ENCODE data around the gene USP13.

USP13 gene

DNA sequence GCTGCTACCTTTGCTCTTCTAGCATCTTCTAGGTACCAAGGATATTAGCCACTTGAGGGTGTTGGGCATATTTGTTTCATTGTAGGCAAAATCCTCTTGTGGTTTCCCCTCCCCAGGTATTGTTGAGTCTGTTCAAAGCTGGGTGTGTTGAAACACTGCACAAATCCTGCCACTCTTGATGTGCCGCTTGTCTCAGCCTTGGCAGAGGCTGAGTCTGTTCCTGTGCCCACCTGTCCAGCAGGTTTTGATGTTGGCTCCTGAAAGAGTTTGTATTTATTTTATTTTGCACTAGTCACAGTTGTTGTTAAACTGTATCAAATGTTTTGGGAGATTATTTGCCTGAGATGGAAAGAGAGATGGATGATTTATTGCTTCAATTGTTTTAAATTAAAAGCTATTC lies 136.2 kb downstream of the USP13 start:
- no peak for DNase-seq (ENCODE audit: low read depth, low spot score)

DNA sequence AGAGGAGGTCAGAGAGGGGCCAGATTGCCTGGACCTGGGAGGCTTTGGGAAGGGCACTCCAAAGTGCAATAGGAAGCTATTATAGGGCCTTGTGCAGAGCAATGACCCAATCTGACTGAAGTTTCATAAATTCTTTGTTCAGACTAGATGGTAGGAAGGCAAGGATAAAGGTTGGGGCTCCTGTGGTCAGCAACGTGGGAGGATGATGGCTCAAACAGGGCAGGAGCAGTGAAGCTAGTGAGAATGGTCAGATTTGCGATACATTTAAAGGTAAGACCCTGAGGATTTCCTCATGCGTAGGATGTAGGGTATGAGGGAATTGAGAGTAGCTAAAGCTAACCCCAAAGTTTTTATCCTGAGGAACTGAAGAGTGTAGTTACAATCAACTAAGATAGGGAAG lies 139.0 kb downstream of the USP13 start:
- no peak for DNase-seq (ENCODE audit: low read depth, low spot score)

DNA sequence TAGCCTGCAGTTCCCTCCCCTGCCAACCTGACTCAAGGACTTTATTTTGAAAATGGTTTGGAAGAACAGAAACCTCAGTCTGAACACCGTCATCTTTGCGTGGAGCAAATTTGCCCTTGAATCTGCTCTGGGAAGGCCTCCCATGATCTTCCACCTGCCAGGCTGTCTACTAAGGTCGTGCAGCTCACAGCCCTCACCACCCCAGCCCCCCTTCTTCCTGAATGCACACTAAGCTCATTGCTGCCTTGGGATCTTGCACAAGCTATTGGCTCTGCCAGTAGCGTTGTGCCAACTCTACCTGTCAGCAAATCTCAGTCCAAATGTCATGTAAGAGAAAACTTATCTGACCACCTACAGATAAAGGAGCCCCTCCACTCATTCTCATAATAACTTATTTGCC lies 141.5 kb downstream of the USP13 start:
- no peak for DNase-seq (ENCODE audit: low read depth, low spot score)

DNA sequence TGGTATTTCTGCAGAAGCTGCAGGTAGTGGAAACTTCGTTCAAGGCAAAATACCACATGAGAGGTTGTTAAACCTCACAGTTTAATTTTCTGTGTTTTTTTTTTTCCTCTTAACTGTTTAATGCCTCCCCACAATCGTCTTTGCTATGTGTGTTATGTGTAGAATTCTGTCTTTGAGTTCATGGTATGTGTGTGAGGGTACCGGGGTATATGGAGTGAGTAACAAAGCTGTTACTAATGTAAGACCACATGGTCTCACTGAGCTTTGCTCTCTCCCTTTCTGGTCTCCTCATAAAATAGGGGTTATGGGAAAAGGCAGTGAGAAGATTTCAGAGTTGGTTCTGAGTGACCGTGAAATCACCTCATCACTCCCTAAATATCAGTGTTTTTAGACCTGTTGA lies 143.6 kb downstream of the USP13 start:
- no peak for DNase-seq (ENCODE audit: low read depth, low spot score)

DNA sequence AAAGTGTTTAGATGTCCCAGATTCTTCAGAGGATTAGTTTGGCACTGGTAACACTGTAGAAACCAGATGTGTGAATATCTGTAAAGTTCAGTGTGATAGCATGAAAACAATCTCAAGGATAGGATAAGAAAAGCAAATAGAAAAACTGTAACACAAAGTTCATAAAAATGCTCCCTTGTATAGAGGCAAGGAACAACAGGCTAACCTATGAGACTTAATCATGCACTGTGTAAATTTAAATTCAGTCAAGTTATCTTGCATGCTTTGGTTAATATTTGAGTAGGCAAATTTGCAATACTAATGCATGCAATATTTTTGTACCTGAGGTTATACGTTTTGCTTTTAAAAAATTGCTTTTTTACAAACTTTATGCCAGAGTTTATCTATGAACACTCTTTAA lies 144.4 kb downstream of the USP13 start:
- no peak for DNase-seq (ENCODE audit: low read depth, low spot score)

DNA sequence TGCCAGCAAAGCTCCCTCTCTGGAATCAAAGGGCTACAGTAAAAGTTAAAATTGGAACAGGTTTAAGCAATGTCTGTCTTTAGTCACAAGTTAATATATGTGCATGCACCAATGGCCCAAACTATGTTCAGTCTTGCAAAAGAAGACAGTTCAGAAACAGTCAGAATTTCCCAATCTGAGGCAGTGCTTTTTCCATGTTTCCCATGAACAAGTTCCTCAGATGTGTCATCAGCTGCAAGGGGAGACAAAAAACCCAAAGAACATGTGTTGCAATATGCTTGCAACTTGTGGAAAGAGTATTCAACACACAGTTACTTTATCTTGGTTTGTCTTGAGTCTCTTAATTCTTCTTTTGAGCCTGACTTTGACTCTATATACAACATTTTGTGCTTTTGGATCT lies 148.4 kb downstream of the USP13 start:
- no peak for DNase-seq (ENCODE audit: low read depth, low spot score)

DNA sequence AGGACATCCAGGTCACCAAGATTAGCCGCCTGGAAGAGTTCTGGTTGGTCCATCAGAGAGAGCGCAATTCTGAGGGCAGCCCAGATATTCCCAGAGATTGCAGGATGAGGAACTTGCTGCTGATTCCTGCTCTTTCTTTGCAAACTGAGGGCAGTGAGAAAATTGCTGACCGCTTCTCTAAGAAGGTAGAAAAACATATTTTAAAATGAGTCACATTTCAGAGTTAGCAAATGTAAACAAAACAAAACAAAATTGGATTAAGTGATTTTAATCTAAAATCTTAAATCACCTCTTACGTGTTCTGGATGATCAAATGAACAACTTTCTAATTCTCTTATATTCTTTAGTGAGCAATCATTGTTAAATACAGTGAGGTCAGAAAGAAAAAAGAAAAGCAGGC lies 149.0 kb downstream of the USP13 start:
- no peak for DNase-seq (ENCODE audit: low read depth, low spot score)

DNA sequence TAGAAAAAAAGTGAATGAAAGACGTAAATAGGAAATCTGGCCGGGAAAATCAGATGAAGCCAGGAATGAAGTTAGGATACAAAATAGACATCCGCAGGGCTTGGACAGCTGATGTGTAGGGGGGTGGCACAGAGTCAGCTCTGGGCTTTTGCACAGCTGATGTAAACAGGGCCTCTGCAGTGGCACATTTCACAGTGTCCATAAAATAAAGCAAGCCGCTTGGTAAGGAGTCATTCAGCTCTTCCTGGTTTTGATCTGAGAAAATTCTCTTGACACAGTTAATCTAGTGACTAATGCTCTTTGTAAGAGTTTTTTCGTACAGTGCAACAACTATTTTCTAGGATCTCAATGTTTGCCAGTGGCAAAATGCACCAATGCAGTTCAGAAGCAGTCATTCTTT lies 153.3 kb downstream of the USP13 start:
- DNase-seq (ENCODE audit: low read depth, low spot score), result no peak

DNA sequence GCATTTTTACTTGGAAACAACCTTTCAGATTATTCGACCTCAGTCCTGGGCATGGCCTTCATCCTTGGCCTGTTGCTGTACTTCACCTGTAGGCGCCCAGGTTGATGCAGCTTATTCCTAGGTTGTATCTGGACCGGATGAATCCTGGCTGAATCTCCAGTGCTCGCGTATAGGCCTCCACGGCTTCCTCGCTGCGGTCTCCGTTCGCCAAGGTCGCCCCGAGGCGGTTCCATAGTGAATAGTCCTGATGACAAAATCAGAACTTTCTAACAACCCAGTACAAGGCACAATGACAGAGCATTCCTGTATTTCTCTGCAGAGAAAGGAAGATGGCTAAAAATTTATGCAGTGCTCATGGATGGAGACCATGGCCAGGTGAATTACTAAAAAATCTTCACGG lies 154.7 kb downstream of the USP13 start:
- no peak for DNase-seq (ENCODE audit: low read depth, low spot score)

DNA sequence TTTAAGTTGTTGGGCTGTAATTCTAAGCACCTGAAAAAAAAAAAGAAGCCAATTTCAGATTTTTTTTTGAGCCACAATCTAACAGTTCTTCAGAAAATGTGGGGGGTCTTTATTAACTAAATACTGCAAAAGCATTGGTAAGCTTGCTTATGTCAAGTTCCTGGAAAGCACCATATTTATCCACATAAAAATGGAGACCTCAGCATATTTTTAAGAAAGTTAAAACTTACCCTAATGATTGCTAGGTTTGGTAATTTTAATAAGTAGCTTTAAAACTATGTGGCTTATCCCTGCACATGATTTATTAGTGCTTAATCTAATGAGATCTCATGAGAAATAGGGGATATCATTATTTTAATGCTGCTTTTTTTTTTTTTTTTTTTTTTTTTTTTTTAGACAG lies 156.8 kb downstream of the USP13 start:
- DNase-seq (ENCODE audit: low read depth, low spot score), result no peak

DNA sequence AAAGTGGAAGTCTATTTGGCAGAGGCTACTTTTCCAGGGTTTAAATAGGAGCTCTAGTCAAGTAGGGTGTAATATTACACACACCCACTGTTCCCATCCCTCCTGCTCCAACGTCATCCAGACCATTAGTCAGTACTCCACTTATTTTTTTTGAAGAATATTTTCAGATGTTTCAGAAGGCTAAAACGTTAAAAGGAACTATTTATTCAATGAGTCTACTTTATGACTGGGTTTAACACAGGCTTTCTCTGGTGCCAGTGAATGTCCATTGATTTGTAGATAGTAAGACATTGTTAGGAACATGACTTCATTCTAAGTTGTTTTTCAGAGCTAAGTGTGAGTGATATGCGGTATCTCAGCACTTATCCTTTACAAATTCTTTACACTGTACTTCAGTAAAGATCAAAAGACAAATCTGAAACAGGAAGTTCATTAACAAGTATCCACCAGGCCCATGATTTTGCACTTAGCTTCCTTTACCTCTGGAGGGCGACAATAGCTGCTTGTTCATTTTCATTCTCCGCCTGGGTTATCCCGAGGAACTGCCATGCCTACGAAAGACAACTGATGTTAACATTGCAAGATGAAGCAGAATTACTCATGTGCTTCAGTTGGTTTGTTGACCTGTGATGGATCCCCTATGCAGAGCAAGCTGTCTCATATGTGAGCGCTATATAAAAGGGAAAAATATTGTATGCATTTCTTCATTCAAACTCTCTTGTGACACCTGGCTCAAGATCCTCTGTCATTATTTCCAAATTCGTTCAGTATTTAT lies 158.7 kb downstream of the USP13 start:
- peak; percentile 52 for DNase-seq (ENCODE audit: low read depth, low spot score)

DNA sequence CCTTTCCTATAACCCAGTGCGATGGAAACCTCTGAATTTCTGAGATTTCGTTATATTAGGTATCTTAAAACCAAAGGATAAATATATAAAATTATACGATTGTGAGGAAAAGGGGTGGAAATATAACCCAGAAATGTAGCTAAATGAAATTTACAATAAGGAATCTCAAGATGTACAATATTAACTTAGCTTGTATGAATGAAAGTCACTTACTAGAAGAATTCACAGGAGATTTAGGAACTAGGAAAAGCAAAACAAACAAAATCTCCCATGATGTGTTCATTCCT lies 159.2 kb downstream of the USP13 start:
- DNase-seq (ENCODE audit: low read depth, low spot score), result no peak

DNA sequence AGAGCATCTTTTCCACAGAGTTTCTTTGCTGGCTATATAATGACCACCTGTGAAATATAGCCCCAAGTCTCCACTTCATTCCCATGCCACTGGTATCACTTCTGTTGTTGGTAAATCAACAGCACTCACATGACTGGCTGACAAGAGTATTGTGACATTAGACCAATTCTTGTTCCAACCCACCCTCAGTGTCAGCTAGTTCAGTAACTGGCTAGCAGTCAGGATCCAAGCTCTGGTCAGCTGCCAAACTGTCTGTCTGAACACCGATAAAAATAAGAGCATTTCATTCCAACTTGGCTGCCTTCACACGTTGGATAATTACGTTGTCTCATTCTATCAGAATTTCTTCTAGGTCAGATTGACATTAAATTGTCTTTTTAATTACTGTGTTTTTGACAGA lies 166.5 kb downstream of the USP13 start:
- DNase-seq (ENCODE audit: low read depth, low spot score), result no peak

DNA sequence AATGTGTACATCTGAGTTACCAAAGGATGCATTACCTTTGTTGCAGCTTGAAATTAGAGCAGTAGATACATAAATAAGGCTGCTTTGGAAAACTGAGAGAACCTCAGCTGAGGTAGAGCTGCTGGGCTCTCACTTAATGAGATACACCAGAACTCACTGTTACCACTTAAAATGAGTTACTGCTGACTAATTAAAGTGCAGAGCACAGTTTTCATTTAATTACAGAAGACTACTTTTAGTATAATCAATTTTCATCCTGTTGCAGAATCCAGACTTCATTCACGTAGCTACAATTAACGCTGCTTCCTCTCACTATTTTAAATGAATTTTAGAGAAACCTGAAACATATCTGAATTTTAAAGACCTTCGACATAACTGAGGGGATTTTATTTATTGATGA lies 169.5 kb downstream of the USP13 start:
- DNase-seq (ENCODE audit: low read depth, low spot score), result no peak

DNA sequence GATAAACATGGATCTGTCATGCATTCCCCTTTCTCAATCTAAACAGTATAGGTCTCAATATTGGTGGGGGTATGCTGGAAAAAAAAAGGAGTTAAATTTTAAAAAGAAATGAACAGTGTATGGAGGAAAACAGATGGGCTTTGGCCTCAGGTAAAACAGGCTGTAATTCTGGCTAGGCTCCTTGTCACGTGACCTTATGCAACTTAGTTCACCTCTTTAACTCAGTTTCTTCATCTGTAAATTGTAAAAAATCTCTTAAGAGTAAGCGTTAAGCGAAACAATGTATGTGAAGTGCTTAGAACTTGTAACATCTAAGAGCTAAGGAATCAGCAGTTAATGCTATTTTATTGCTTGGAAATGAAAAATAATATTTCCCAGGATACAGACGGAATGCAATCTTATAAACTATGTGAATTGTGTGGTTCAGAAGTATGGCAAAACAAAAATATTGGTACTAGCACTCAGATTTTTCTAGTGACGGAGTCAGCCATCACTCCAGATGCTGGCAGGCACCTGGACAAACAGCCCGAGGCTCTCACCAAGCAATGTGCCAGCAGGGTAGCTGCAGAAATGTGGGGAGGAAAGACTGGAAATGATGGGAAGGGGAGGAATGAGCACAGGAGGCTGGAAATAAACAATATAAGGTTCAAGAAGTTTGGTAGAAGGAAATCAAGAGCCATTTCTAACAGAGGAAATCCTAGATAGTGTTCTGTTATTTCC lies 172.8 kb downstream of the USP13 start:
- no peak for DNase-seq (ENCODE audit: low read depth, low spot score)

DNA sequence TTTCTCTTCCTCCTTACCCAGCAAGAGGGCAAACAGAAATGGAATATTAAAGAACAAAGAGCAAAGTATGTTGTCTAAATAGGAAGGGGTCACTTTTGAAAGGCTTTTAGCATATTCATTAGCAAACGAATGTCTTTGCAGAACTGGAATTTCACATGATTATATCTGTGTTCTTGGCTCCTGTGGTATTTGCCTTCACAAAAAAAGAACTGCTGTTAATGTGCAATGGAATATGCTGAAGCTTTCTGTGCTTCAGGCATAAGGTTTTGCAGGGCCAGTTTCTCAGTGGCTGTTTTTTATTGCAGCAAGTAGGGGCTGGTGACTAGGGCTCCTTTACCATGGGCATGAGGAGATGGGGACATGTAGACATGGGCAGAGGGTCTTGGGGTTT lies 173.4 kb downstream of the USP13 start:
- no peak for DNase-seq (ENCODE audit: low read depth, low spot score)

DNA sequence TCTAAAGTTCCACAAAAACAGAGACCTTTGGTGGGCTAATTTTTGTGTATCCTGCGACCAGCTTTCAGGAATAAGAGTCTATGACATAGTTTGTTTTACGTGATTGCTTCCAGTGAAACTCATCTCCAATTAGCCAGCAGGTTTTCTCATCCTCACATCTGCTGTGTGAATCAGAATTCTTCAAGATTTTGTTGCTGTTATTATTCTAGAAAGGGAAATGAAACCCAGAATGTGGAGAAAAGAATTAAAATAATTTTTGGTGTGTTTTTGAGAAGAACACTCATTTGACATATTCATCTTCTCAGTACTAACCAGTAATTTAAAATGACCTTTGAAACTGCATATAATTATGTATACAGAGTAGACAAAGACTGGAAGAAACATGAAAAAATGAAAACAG lies 175.9 kb downstream of the USP13 start:
- no peak for DNase-seq (ENCODE audit: low read depth, low spot score)

DNA sequence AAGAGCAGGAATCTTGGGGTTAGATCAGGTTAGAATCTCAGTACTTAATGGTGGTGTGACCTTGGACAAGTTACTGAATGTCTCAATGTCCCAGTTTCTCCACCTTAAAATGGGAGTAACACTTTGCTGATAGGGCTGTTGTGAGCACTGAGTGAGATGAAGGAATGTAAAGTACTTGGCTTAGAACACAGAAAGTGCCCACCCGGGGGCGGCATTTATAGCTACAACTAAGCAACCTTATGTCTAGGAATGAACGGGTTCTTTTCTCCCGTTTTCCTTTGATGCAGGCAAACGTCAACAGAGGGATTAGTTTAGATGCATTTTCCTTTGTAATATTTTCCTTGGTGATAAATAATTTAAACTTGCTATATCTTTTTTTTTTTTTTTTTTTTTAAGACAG lies 176.6 kb downstream of the USP13 start:
- no peak for DNase-seq (ENCODE audit: low read depth, low spot score)

DNA sequence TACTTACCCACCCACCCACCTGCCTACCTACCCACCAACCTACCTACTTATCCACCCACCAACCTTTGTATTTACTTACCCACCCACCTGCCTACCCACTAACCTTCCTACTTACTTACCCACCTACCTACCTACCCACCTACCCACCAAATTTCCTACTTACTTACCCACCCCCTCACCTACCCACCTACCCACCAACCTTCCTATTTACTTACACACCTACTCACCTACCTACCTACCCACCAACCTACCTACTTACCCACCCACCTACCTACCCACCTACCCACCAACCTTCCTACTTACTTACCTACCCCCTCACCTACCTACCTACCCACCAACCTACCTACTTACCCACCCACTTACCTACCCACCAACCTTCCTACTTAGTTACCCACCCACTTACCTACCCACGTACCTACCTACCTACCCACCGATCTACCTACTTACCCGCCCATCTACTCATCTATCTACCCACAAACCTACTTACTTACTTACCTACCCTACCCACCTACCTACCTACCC lies 179.6 kb downstream of the USP13 start:
- no peak for DNase-seq (ENCODE audit: low read depth, low spot score)

DNA sequence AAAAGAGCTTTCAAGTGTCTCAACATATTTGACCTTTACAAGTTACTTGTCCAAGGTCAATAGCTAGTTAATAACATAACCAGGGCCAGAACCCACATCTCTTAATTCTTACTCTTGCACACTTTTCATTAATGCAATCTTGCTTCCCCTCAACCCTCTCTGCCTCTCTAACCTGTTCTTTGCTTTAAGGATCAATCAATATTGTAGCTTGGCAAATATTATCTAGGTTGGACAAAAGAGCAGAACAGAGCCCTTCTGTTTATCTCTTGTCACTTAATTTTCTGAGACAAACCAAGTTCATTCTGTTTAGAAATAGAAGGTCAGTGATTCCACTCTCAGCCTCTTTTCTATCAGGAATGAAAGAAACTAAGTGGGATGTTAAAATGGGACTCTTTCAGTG lies 180.5 kb downstream of the USP13 start:
- no peak for DNase-seq (ENCODE audit: low read depth, low spot score)

DNA sequence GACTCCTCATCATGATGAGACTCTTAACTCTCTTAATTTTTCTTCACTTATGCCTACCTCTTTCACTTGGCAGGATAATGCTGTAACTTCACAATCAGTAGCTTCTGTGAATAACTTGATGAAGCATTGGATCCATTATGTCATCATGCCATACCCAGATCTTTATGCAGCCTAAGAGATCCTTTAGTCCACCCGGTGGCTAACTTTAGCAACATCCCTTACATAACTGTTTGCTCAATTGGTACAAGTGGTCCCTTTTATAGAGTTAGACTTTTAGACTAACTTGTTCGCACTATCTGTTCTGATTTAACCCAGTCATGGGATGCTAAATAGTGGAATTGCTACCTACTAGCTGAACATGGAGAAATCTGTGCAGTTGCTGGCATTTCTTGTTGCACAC lies 184.5 kb downstream of the USP13 start:
- no peak for DNase-seq (ENCODE audit: low read depth, low spot score)

All from smooth muscle cell of the brain vasculature (primary cell).